Globus pallidus (tissue), 1 donor: ENCODE data around the gene HIC1.

Experiments used
- DNase-seq: peaks from one replicate; pipeline ENCODE4 v3.0.0-alpha.2; 2015; ENCODE audit warnings: low spot score

Gene HIC1

GRCh38 chr17:2047590-2047989, 7.3 kb upstream of the HIC1 start:
- no peak for DNase-seq

- no peak for DNase-seq
Measured at GRCh38 chr17:2048805-2049204, 6.1 kb upstream of the HIC1 start.

GRCh38 chr17:2049333-2050299, 5.3 kb upstream of the HIC1 start:
- peak; percentile 49 for DNase-seq

- peak; percentile 50 for DNase-seq
Measured at GRCh38 chr17:2050300-2051060, 4.4 kb upstream of the HIC1 start.

- DNase-seq, result no peak
Measured at GRCh38 chr17:2051061-2051932, 3.6 kb upstream of the HIC1 start.

GRCh38 chr17:2051933-2052559, 2.9 kb upstream of the HIC1 start:
- no peak for DNase-seq

- no peak for DNase-seq
Measured at GRCh38 chr17:2053380-2054261, 1.3 kb upstream of the HIC1 start.

- no peak for DNase-seq
Measured at GRCh38 chr17:2054262-2054511, 716 bp upstream of the HIC1 start.

GRCh38 chr17:2055292-2056205, 646 bp downstream of the HIC1 start:
- DNase-seq, result no peak

- DNase-seq, result no peak
Measured at GRCh38 chr17:2056206-2057174, 1.6 kb downstream of the HIC1 start.

- DNase-seq, result no peak
Measured at GRCh38 chr17:2057175-2057759, 2.4 kb downstream of the HIC1 start.

GRCh38 chr17:2057760-2058585, 3.1 kb downstream of the HIC1 start:
- DNase-seq, result no peak

GRCh38 chr17:2058586-2059546, 4.0 kb downstream of the HIC1 start:
- DNase-seq, result no peak

GRCh38 chr17:2059547-2060384, 4.9 kb downstream of the HIC1 start:
- no peak for DNase-seq

- no peak for DNase-seq
Measured at GRCh38 chr17:2060385-2060658, 5.4 kb downstream of the HIC1 start.
